Effector CD8-positive, alpha-beta T cell (primary cell): ENCODE results near the gene TSEN15.

Source experiments
- DNase-seq: peaks from one replicate; lab custom pipeline; 2025; lab: John Stamatoyannopoulos, UW
- total RNA-seq, 4 experiments: gene quantifications; one replicate each; lab custom pipeline; 2026; lab: John Stamatoyannopoulos, UW

TSEN15 gene
- 44.3 to 119 (median 50.1) reads per million in 4 experiments for total RNA-seq

DNA sequence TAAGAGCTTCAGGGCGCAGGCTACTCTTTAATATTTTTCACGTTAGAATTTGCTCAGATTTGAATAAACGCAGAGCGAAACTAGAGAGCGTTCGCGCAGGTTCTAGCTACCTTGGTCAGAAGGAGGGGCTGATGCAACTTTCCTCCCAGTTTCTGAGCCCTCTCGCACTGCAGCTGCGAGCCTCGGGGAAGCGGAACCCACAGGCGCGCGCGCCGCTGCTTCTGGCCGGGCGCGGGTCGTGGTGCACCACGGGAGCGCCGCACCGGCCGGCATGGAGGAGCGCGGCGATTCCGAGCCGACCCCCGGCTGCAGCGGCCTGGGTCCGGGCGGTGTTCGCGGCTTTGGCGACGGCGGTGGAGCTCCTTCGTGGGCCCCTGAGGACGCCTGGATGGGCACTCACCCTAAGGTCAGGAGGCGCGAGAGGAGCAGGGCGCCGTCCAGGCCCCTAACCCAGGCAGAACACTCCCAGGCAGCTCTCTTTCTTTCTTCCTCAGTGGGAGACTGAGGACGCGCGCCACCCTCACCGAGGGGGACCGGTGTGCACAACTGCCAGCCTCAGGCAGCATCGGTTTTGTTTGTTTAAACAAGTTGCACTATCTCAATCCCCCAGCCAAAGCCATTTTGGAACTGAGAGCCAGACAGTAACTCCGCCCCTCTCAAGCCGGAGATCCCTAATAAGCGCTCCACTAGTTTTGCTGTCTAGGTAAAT is at the start of gene TSEN15:
TSS of gene TSEN15 (plus strand) at position 246 of the 709 bp plus-strand sequence. CDS start at position 272, 26 bp downstream.
- peak; percentile 34 for DNase-seq

- no peak for DNase-seq
Observed at GRCh38 chr1:184002071-184002470, 49.5 kb upstream of the TSEN15 start.

DNA sequence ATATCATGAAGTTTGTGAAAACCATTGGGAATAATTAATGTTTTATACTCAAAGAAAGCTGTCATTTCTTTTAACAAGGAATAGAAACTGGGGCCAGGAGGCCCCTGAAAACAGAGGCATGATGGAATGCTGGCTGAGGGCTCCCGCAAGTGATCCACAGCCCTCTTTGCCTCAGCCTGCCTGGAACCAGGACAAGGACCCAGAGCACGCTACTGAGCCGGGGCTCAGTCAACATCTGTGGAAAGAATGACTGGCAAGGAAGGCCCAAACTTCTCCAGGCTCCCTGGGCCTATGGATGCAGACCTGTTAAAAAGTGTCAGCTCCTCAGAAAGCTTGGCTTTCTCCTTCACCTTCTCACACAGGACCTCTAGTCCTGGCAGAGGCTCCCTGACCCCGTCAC is 46.6 kb upstream of the TSEN15 start:
- no peak for DNase-seq

DNA sequence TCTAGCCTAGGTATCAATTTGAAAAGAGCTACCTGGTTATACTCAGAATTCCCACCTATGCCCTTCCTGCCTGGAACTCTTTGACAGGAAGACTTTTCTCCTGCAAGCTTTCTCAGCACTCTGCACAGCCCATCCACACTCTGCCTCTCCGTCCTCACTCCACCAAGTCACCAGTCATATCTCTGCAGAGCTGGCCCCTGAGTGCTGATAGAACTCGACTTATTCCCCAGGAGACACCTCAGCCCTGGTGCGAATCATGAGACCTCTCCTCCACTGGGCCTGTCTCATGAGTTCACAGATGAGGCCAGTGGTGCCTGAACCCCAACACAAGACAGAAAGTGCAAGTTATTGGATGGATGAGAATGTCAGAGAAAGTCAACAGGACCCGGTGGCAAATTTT is 46.0 kb upstream of the TSEN15 start:
- DNase-seq: no peak

GRCh38 chr1:184010788-184011187 is 40.7 kb upstream of the TSEN15 start:
- no peak for DNase-seq

DNA sequence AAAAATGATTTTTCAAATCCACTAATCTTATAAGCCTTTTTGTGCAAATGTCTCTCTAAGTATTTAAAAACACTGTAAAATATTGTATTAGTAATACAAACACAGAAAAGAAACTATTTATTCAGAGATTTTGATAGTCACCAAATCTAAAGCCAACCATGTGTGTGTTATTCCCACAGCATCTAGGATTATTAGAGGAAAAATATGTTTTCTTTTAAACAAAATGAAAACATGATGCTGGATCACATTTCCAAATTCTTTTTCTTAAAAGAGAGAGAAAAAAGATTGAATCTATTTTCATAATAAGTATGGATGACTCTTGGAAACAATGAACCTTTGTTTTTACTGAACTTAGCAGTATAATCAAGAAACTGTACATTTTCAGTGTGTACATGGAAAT is 39.3 kb upstream of the TSEN15 start:
- DNase-seq: no peak

DNA sequence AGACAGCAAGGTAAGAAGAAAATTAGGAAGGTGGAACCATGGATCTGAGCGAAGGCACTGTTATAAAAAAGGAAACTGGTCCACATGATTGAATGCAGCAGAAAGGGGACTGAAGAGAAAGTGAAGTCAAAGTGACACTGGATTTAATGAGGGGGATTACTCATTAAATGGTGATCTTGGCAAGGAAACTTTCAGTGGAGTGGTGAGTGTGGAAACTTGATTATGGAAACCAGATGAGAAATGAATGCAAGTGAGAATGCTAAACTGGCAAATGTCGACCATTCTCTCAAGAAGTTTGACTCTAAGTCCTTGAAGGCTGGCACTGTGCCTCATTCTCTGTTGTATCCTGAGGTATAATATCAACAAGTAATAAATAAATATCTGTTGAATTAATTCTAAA is 37.3 kb upstream of the TSEN15 start:
- no peak for DNase-seq

GRCh38 chr1:184016169-184016568 is 35.4 kb upstream of the TSEN15 start:
- DNase-seq: no peak

GRCh38 chr1:184017306-184017705 is 34.2 kb upstream of the TSEN15 start:
- no peak for DNase-seq

- no peak for DNase-seq
Observed at GRCh38 chr1:184018622-184019021, 32.9 kb upstream of the TSEN15 start.

- no peak for DNase-seq
Observed at GRCh38 chr1:184019069-184019468, 32.5 kb upstream of the TSEN15 start.

DNA sequence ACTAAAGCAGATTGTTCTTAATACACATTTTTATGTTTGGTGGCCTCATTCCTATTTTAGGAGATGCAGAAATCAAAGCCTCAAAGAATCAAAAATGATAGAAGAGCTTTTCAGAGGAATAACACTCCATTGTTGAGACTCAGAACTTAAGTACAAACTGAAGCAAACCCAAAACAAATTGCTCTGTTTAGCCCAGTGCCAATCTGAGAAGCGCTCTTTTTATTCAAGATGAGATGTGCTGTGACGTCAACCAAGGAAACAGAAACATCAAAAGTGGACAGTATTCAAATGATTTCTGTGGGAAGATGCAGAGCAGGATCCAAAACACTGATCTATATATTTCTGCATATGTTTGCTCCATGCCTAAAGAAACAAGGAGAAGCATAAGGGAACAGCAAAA is 32.0 kb upstream of the TSEN15 start:
- DNase-seq: no peak

DNA sequence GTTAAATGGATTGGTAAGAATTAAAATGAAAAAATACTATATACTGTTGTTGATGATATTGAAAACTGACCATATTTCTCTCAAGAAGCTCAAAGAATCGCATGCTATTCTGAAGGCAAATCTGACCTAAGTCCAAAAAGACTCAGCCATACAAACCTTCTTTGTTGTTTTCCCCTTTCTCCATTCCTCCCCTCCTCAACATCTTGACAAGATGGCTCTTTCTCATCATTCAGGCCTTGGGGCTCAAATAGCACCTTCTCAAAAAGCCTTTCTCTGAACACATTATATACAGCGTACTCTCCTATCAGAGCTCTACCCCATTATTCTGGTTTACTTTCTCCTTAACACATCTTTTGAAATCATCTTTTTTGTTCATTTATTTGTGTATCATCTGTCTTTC is 31.2 kb upstream of the TSEN15 start:
- no peak for DNase-seq

DNA sequence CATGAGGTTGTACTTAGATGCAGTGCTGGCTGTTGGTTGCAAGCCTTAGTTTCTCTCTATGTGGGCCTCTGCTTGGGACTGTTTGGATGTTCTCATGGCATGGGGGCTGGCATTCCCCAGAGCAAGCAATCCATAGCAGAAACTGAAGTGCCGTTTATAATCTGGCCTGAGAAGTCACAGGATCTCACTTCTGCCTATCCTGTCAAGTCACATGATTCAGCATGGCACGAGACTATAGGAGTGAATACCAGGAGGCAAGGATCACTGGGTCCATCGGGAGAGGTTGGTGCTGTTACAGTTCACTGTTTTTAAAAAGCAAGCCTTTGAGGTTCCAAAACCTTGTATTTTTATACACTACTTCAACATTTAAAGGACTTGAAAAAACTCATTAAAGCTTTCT is 30.7 kb upstream of the TSEN15 start:
- no peak for DNase-seq

- no peak for DNase-seq
Observed at GRCh38 chr1:184021728-184022127, 29.8 kb upstream of the TSEN15 start.

GRCh38 chr1:184022668-184023067 is 28.9 kb upstream of the TSEN15 start:
- no peak for DNase-seq

- no peak for DNase-seq
Observed at GRCh38 chr1:184023171-184023570, 28.4 kb upstream of the TSEN15 start.

- no peak for DNase-seq
Observed at GRCh38 chr1:184025242-184025675, 26.3 kb upstream of the TSEN15 start.

DNA sequence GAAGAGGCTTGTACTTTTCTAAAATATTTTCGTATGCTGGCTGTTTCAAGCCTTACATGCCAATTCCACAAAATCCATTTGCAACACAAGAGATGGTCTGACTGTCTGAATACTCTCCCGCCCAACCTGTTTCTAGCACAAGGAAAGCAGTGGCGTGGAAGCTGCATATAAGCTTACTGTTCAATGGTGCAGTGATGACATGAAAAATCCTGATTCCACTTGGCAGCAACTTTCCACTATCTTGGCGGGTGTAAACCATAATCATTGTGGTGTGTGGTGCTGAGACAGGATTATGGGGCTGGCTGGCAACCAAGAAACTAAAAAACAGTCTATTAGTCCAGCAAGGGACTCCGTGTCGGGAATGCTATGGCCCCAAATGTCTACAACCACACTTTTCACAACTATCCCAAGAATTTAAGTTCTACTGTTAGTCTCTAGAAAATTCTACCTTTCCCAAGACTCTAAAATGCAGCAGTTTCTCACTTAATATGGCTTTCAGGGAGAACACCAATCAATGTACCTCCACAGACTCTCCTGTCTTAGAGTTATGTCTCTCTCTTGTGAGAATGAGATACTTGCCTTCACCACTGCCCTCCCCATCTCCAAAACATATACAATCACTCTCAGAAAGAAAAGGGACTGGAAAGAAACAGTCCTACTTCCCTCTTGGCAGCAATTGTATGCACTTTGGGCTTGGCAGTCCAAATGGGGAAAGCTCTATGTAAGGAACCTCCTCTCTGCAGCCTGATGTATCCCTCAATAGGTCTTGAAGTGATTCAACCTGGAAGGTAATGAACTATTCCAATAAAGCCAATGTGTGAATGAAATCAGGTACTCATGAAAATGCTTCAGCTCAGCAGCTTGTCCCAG is 23.5 kb upstream of the TSEN15 start:
- DNase-seq: no peak

DNA sequence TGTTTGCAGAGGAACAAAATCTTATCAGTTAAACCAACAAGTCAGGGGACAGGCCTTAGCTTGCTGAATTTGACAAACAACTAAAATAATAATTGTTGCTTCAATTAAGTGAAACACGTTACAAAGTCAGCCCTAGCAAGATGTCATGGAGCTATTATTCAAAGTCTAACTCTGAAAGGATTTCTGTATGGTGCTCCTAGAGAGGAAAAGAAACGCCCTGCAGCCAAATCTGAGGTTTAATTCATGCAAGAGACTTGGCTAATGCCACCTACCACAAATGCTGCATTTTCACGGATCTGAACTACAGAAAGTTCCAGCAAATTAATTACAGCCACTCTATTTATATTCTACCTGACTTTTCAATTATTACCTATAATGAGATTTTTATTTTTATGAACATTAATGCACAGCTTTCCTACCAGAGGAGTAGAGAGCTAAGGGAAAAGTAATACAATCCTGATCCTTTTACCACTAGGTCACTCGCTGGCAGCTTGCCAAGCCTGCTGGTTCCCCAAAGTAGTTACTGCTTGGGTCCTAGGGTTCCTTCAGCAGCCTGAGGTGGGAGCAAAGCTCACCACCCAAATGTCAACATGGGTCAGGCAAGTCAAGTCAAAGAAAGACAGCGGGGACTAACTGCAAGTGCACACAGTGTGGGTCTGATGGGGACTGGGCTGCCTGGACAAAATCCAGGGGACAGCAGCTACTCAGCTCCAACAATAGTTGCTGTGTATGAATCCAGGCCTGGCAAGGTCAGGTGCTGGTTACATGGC is 22.5 kb upstream of the TSEN15 start:
- no peak for DNase-seq

- no peak for DNase-seq
Observed at GRCh38 chr1:184030433-184031091, 21.0 kb upstream of the TSEN15 start.

GRCh38 chr1:184031092-184031408 is 20.5 kb upstream of the TSEN15 start:
- no peak for DNase-seq
